H1 (cell line): ENCODE results near the gene MATK. TPM values are rescaled to one million over a fixed set of nuclear protein-coding genes. Genes with fewer than 3 reads are reported as not detected.

Experiments used
- CEBPB ChIP-seq: IDR thresholded peaks from 2 replicates; pipeline ENCODE4 v1.6.1; 2012; ENCODE audit warnings: low read depth, low read length
- CHD1 ChIP-seq: IDR thresholded peaks from 2 replicates; pipeline ENCODE4 v1.6.1; 2012; ENCODE audit warnings: low read depth, low read length, improper control_type of control experiment
- EZH2 ChIP-seq: fragments of 200-600 bp; sonication (generic); IDR thresholded peaks from 2 replicates; pipeline ENCODE4 v1.7.1; 2012; ENCODE audit warnings: low read depth, mild to moderate bottlenecking, moderate library complexity, low read length, inconsistent platforms; ENCODE audit not compliant: severe bottlenecking
- FOSL1 ChIP-seq: IDR thresholded peaks from 2 replicates; pipeline ENCODE4 v1.6.1; 2011; ENCODE audit warnings: mild to moderate bottlenecking, low read depth, low read length, moderate library complexity; ENCODE audit not compliant: insufficient read depth
- MAFK ChIP-seq: IDR thresholded peaks from 2 replicates; pipeline ENCODE4 v1.6.1; 2012; ENCODE audit warnings: low read depth, mild to moderate bottlenecking, improper control_type of control experiment, low read length
- SIX5 ChIP-seq: IDR thresholded peaks from 2 replicates; pipeline ENCODE4 v1.6.1; 2011; ENCODE audit warnings: mild to moderate bottlenecking, low read depth, low read length
- SRF ChIP-seq: IDR thresholded peaks from 2 replicates; pipeline ENCODE4 v1.6.1; 2011; ENCODE audit warnings: mild to moderate bottlenecking, low read depth, low read length, moderate library complexity
- TEAD4 ChIP-seq: IDR thresholded peaks from 2 replicates; pipeline ENCODE4 v1.6.1; 2012; ENCODE audit warnings: low read depth, low read length, inconsistent platforms, mixed read lengths
- YY1 ChIP-seq: IDR thresholded peaks from 2 replicates; pipeline ENCODE4 v1.6.1; 2011; ENCODE audit warnings: low read depth, mild to moderate bottlenecking, low read length
- polyA plus RNA-seq, 7 experiments: library from polyadenylated mRNA; depleted of rRNA in 3 of 7; stranded (reverse) in 5 of 7; unstranded in 2 of 7; fragments of >200 nt in 5 of 7; fragments of 200-250 nt in 2 of 7; gene quantifications; 1 replicate in 5 of 7; 2 replicates in 1 of 7; 4 replicates in 1 of 7; pipeline versions ENCODE4 v1.2.1 to v1.2.3, GENCODE V29; 2011 to 2013; ENCODE audit warnings: missing spikeins in 2 of 7, mixed read lengths in 2 of 7
- total RNA-seq: library from RNA; stranded (reverse); fragmentation: NEBNext Ultra II Directional; extraction: Animal tissue kit (Norgen Biotek cat#: 25700); gene quantifications from 2 replicates; pipeline ENCODE4 v1.2.1, GENCODE V29; 2021

MATK gene
- total and polyA plus RNA-seq, 2 of the 8 experiments (the other 6 are each of a cell fraction or from before 2014, with no cell fraction given): 20.5 to 21.4 TPM

DNA sequence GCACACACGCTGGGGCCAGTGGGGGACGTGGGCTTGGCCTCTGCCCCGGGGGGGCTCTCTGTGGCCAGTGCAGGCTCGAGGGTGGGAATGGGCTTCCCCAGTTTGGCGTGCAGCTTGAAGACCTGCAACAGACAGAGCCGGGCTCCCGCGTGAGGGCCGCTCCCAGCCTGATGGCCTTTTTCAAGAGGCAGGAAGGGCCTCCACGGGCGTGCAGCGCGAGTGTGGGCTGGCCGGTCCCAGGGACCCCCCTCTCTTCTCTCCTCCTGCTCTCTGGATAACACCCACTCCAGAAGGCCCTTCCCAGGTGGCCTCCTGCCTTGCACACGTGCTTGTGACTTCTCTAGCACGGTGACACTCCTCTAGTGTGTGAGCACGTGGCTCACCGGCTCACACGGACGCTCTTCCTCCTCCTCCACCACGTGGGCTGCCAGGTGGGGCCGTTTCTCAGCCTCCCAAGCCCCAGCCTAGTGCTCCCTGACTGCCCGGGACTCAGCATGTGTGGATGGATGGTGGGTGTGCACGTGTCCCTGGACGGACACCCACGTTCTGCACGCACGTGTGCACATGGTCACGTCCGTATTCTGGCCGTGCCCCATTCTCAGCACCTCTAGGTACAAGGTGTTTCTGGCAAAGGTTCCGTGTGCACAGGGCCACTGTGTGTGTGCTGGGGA, 39.2 kb upstream of the MATK start (continued):
- no peak for TF ChIP-seq EZH2
- no peak for TF ChIP-seq CHD1
- TF ChIP-seq SRF: no peak
- TF ChIP-seq CEBPB: no peak
- TF ChIP-seq TEAD4: no peak
- TF ChIP-seq FOSL1: no peak
- no peak for TF ChIP-seq SIX5
- no peak for TF ChIP-seq MAFK
- TF ChIP-seq YY1: no peak
- TF ChIP-seq, all 59 proteins: peak for 0
